ENCODE results near the gene MAP3K15. TPM values are rescaled to one million over a fixed set of nuclear protein-coding genes. Genes with fewer than 3 reads are reported as not detected.

Gene MAP3K15
- total RNA-seq, 6 experiments from 2014 or later, result 0.09 TPM; not detected in 5

- no peak for TF ChIP-seq POLR2A (IDR thresholded peaks at IDR 0.05)
- no peak for TF ChIP-seq CTCF (IDR thresholded peaks at IDR 0.05)
Observed at GRCh38 chrX:19361701-19362100, 153.6 kb downstream of the MAP3K15 start.

GRCh38 chrX:19360903-19361302 lies 154.4 kb downstream of the MAP3K15 start:
- intact Hi-C loops (cut with DNase I), result no loop called here
- H3K36me3 ChIP-seq, result peaks cover 0 to 49% (median 0%) of the 10 kb centered on the region in 4 donors

More at GRCh38 chrX:19361701-19362100, 153.6 kb downstream of the MAP3K15 start:
- peaks cover 0 to 46% (median 0%) of the 10 kb centered on the region in 4 donors for H3K36me3 ChIP-seq
- intact Hi-C loops (cut with DNase I), result no loop called here
- 34% methylated on average over 4 of the region's 4 CpGs for WGBS (ENCODE audit: insufficient coverage, low coverage, low lambda C conversion rate, missing lambda C conversion rate)
- ATAC-seq (no peak), DNase-seq (no peak)
- no peaks in the 10 kb centered on the region for H3K4me1 ChIP-seq
- H3K9me3 ChIP-seq, result no peaks in the 10 kb centered on the region
- H3K27ac ChIP-seq, result no peak overlapping the region
- no peak overlapping the region for H3K4me3 ChIP-seq
- no peaks in the 10 kb centered on the region for H3K27me3 ChIP-seq

GRCh38 chrX:19358521-19358920 lies 156.8 kb downstream of the MAP3K15 start:
- no peak overlapping the region for H3K4me3 ChIP-seq
- no peaks in the 10 kb centered on the region for H3K27me3 ChIP-seq
- DNase-seq (no peak), ATAC-seq (no peak)
- H3K9me3 ChIP-seq, result no peaks in the 10 kb centered on the region
- H3K4me1 ChIP-seq, result peaks cover 0 to 6% (median 2%) of the 10 kb centered on the region in 4 donors
- TF ChIP-seq POLR2A (IDR thresholded peaks at IDR 0.05), result no peak
- TF ChIP-seq CTCF (IDR thresholded peaks at IDR 0.05), result no peak
- H3K27ac ChIP-seq, result no peak overlapping the region
- intact Hi-C loops (cut with DNase I), result no loop called here
- peaks cover 0 to 55% (median 2%) of the 10 kb centered on the region in 4 donors for H3K36me3 ChIP-seq
- WGBS (ENCODE audit: insufficient coverage, low coverage, low lambda C conversion rate, missing lambda C conversion rate), result 67% methylated on average over 7 of the region's 7 CpGs

More at GRCh38 chrX:19360903-19361302, 154.4 kb downstream of the MAP3K15 start:
- WGBS (ENCODE audit: insufficient coverage, low coverage, low lambda C conversion rate, missing lambda C conversion rate), result 73% methylated on average over 5 of the region's 6 CpGs
- Histone ChIP-seq H3K4me3 (no peak overlapping the region), H3K27me3 (no peaks in the 10 kb centered on the region), H3K9me3 (no peaks in the 10 kb centered on the region), H3K4me1 (no peaks in the 10 kb centered on the region), H3K27ac (no peak overlapping the region)
- no peak for ATAC-seq
- DNase-seq, result no peak
- TF ChIP-seq CTCF (IDR thresholded peaks at IDR 0.05) (no peak), POLR2A (IDR thresholded peaks at IDR 0.05) (no peak)

- H3K36me3 ChIP-seq, result peaks cover 0 to 60% (median 7%) of the 10 kb centered on the region in 4 donors
- peaks cover 0 to 6% (median 2%) of the 10 kb centered on the region in 4 donors for H3K4me1 ChIP-seq
- H3K27me3 ChIP-seq, result no peaks in the 10 kb centered on the region
- 43% methylated on average over 6 of the region's 6 CpGs for WGBS (ENCODE audit: insufficient coverage, low coverage, low lambda C conversion rate, missing lambda C conversion rate)
- ATAC-seq (peak; percentile 88 to 99 (median 92)), DNase-seq (peak in 1 of 3 donors; percentile 70)
- H3K4me3 ChIP-seq, result no peak overlapping the region
- no peaks in the 10 kb centered on the region for H3K9me3 ChIP-seq
- no peak overlapping the region for H3K27ac ChIP-seq
- intact Hi-C loops (cut with DNase I), result no loop called here
- TF ChIP-seq POLR2A (IDR thresholded peaks at IDR 0.05) (no peak), CTCF (IDR thresholded peaks at IDR 0.05) (no peak)
Observed at GRCh38 chrX:19354625-19355024, 160.7 kb downstream of the MAP3K15 start.
